IMR-90 (cell line): ENCODE data around the gene CISTR. TPM values are rescaled to one million over a fixed set of nuclear protein-coding genes. Genes with fewer than 3 reads are reported as not detected.

Experiments used
- ATAC-seq: fragments of 200-7000 bp; cut with Tn5 transposase; 2 replicates; pipeline ENCODE4 v1.9.1; 2020; ENCODE audit warnings: low read depth, mild to moderate bottlenecking, moderate library complexity
- BruUV-seq: library from RNA; stranded (reverse); fragments of 400-500 nt; replicated peaks from 2 replicates; lab custom pipeline; 2021; lab: Mats Ljungman, UMichigan
- CTCF ChIA-PET: fragments of 300-600 bp; formaldehyde crosslinking; extraction: SDS; loops from one replicate; lab custom pipeline; 2021; ENCODE audit warnings: antibody characterized with exemption; lab: Yijun Ruan, JAX
- POLR2A ChIA-PET: fragments of 300-600 bp; sonication (Branson Sonifier 250); formaldehyde crosslinking; loops from one replicate; lab custom pipeline; 2022; ENCODE audit warnings: antibody characterized with exemption; ENCODE audit not compliant: unreplicated experiment; lab: Charles Lee
- DNase-seq: peaks from one replicate; pipeline ENCODE4 v3.0.0; 2013
- H2AFZ ChIP-seq: replicated peaks from 2 replicates; pipeline ENCODE3; 2013; ENCODE audit warnings: low read length, mild to moderate bottlenecking; ENCODE audit not compliant: poor library complexity
- H2AK5ac ChIP-seq: 2 replicates; pipeline ENCODE4 v1.6.1; 2013; ENCODE audit warnings: low read depth, low read length, inconsistent platforms
- H2AK9ac ChIP-seq: replicated peaks from 2 replicates; pipeline ENCODE3; 2013; ENCODE audit warnings: mild to moderate bottlenecking, low read depth, low read length, moderate library complexity; ENCODE audit not compliant: poor library complexity
- H2BK120ac ChIP-seq: 2 replicates; pipeline ENCODE4 v1.6.1; 2013; ENCODE audit warnings: low read depth, low read length, inconsistent platforms
- H2BK15ac ChIP-seq: 3 replicates; pipeline ENCODE4 v1.6.1; 2013; ENCODE audit warnings: low read depth, low read length, inconsistent platforms
- H2BK20ac ChIP-seq: 2 replicates; pipeline ENCODE4 v1.6.1; 2013; ENCODE audit warnings: low read depth, mild to moderate bottlenecking, inconsistent platforms, low read length, moderate library complexity
- H2BK5ac ChIP-seq: 2 replicates; pipeline ENCODE4 v1.6.1; 2013; ENCODE audit warnings: mild to moderate bottlenecking, low read depth, low read length, inconsistent platforms; ENCODE audit not compliant: poor library complexity, severe bottlenecking
- H3K14ac ChIP-seq: replicated peaks from 2 replicates; pipeline ENCODE4 v1.6.1; 2013; ENCODE audit warnings: low read depth, low read length, inconsistent platforms
- H3K18ac ChIP-seq: 2 replicates; pipeline ENCODE4 v1.6.1; 2013; ENCODE audit warnings: low read depth, low read length, control low read depth
- H3K23ac ChIP-seq: 2 replicates; pipeline ENCODE4 v1.6.1; 2013; ENCODE audit warnings: low read depth, low read length, inconsistent platforms
- H3K27ac ChIP-seq: 2 replicates; pipeline ENCODE4 v1.5.1; 2013; ENCODE audit warnings: mild to moderate bottlenecking, control low read depth, low read length; ENCODE audit not compliant: insufficient read depth
- H3K27me3 ChIP-seq: 2 replicates; pipeline ENCODE4 v1.6.1; 2013; ENCODE audit warnings: low read length; ENCODE audit not compliant: control insufficient read depth, insufficient read depth
- H3K36me3 ChIP-seq: 2 replicates; pipeline ENCODE4 v1.6.1; 2013; ENCODE audit warnings: low read length, mixed read lengths; ENCODE audit not compliant: control insufficient read depth, insufficient read depth
- H3K4ac ChIP-seq: 2 replicates; pipeline ENCODE4 v1.6.1; 2013; ENCODE audit warnings: low read depth, low read length, inconsistent platforms
- H3K4me1 ChIP-seq: 2 replicates; pipeline ENCODE4 v1.6.1; 2013; ENCODE audit warnings: low read length, mixed read lengths; ENCODE audit not compliant: control insufficient read depth, insufficient read depth
- H3K4me2 ChIP-seq: 2 replicates; pipeline ENCODE4 v1.6.1; 2013; ENCODE audit warnings: low read depth, mild to moderate bottlenecking, control low read depth, low read length, moderate library complexity
- H3K4me3 ChIP-seq: 2 replicates; pipeline ENCODE4 v1.5.1; 2013; ENCODE audit warnings: low read depth, mild to moderate bottlenecking, control low read depth, low read length, moderate library complexity; ENCODE audit not compliant: insufficient read depth
- H3K56ac ChIP-seq: 2 replicates; pipeline ENCODE4 v1.6.1; 2013; ENCODE audit warnings: low read length, inconsistent platforms; ENCODE audit not compliant: insufficient read depth; ENCODE audit errors: extremely low read depth
- H3K79me1 ChIP-seq, 2 experiments: 2 replicates each; pipeline ENCODE4 v1.6.1; 2013; ENCODE audit warnings: low read length in 2 of 2, inconsistent platforms in 1 of 2, low read depth in 1 of 2
- H3K9ac ChIP-seq: 2 replicates; pipeline ENCODE4 v1.6.1; 2013; ENCODE audit warnings: low read depth, low read length, control low read depth
- H3K9me1 ChIP-seq: 2 replicates; pipeline ENCODE4 v1.6.1; 2013; ENCODE audit warnings: low read length, inconsistent platforms; ENCODE audit not compliant: insufficient read depth
- H3K9me3 ChIP-seq: 2 replicates; pipeline ENCODE4 v1.6.1; 2013; ENCODE audit warnings: low read length; ENCODE audit not compliant: control insufficient read depth, insufficient read depth
- H4K20me1 ChIP-seq: 2 replicates; pipeline ENCODE4 v1.6.1; 2013; ENCODE audit warnings: low read length, inconsistent platforms; ENCODE audit not compliant: insufficient read depth
- H4K5ac ChIP-seq: 2 replicates; pipeline ENCODE4 v1.6.1; 2013; ENCODE audit warnings: mild to moderate bottlenecking, low read depth, low read length, control low read depth
- H4K8ac ChIP-seq, 2 experiments: 2 replicates each; pipeline ENCODE4 v1.6.1; 2013; ENCODE audit warnings: low read depth in 2 of 2, low read length in 2 of 2, control low read depth in 1 of 2, inconsistent platforms in 1 of 2
- H4K91ac ChIP-seq: 2 replicates; pipeline ENCODE4 v1.6.1; 2013; ENCODE audit warnings: low read depth, low read length, inconsistent platforms; ENCODE audit not compliant: insufficient read depth
- BHLHE40 ChIP-seq: fragments of 150-350 bp; IDR thresholded peaks from 2 replicates; pipeline ENCODE4 v1.6.1; 2016; ENCODE audit warnings: mild to moderate bottlenecking, low read depth, low read length
- CEBPB ChIP-seq: IDR thresholded peaks from 2 replicates; pipeline ENCODE4 v1.6.1; 2012; ENCODE audit warnings: low read depth, low read length, improper control_type of control experiment
- CHD1 ChIP-seq: IDR thresholded peaks from 2 replicates; pipeline ENCODE4 v1.6.1; 2012; ENCODE audit warnings: low read depth, low read length, improper control_type of control experiment
- ELK1 ChIP-seq: fragments of 150-350 bp; IDR thresholded peaks from 2 replicates; pipeline ENCODE4 v1.6.1; 2016; ENCODE audit warnings: low read depth, mild to moderate bottlenecking, low read length, moderate library complexity, borderline replicate concordance
- FOS ChIP-seq: fragments of 150-350 bp; IDR thresholded peaks from 2 replicates; pipeline ENCODE4 v1.6.1; 2016; ENCODE audit warnings: low read depth, low read length
- MAFK ChIP-seq: IDR thresholded peaks from 2 replicates; pipeline ENCODE4 v1.6.1; 2012; ENCODE audit warnings: low read depth, low read length, improper control_type of control experiment
- MAZ ChIP-seq: IDR thresholded peaks from 2 replicates; pipeline ENCODE4 v1.6.1; 2012; ENCODE audit warnings: low read depth, mild to moderate bottlenecking, low read length, improper control_type of control experiment, moderate library complexity, borderline replicate concordance
- MXI1 ChIP-seq: IDR thresholded peaks from 2 replicates; pipeline ENCODE4 v1.6.1; 2012; ENCODE audit warnings: low read depth, mild to moderate bottlenecking, low read length, moderate library complexity, borderline replicate concordance
- NFE2L2 ChIP-seq: fragments of 150-350 bp; IDR thresholded peaks from 2 replicates; pipeline ENCODE4 v1.6.1; 2016; ENCODE audit warnings: low read depth, mild to moderate bottlenecking, low read length
- POLR2A ChIP-seq: IDR thresholded peaks from 2 replicates; pipeline ENCODE4 v1.6.1; 2012; ENCODE audit warnings: mild to moderate bottlenecking, low read depth, low read length
- RAD21 ChIP-seq: IDR thresholded peaks from 2 replicates; pipeline ENCODE4 v1.6.1; 2012; ENCODE audit warnings: low read length, improper control_type of control experiment
- RCOR1 ChIP-seq: IDR thresholded peaks from 2 replicates; pipeline ENCODE4 v1.6.1; 2012; ENCODE audit warnings: mild to moderate bottlenecking, low read length, improper control_type of control experiment; ENCODE audit not compliant: insufficient replicate concordance
- RFX5 ChIP-seq: IDR thresholded peaks from 2 replicates; pipeline ENCODE4 v1.8.0; 2012; ENCODE audit warnings: low read depth, mild to moderate bottlenecking, low read length, moderate library complexity
- SMC3 ChIP-seq: fragments of 150-350 bp; IDR thresholded peaks from 2 replicates; pipeline ENCODE4 v1.6.1; 2016; ENCODE audit warnings: low read depth, mild to moderate bottlenecking, antibody characterized with exemption, low read length, moderate library complexity
- USF2 ChIP-seq: fragments of 150-350 bp; IDR thresholded peaks from 2 replicates; pipeline ENCODE4 v1.6.1; 2017; ENCODE audit warnings: mild to moderate bottlenecking, antibody characterized with exemption, low read length, low read depth
- WGBS, 2 experiments: methylation state at CpG; one replicate each; pipeline versions ENCODE4 v1.1.5 to v1.1.7; 2013; ENCODE audit warnings: missing lambda C conversion rate in 2 of 2; ENCODE audit not compliant: insufficient read length in 1 of 2; ENCODE audit errors: extremely low coverage in 2 of 2; 5-methylcytosine and 5-hydroxymethylcytosine counted together
- dilution Hi-C: fragments of 300-500 bp; cut with HindIII; formaldehyde crosslinking; loops from one replicate; pipeline ENCODE4 v1.14.3; 2018; ENCODE audit warnings: low sequenced_read_pairs; ENCODE audit not compliant: unreplicated experiment
- in situ Hi-C: fragments of 300-500 bp; cut with MboI; formaldehyde crosslinking; loops from 3 replicates; pipeline ENCODE4 v1.14.3; 2019; ENCODE audit warnings: low sequenced_read_pairs, inconsistent platforms, mixed read lengths
- intact Hi-C: fragments of 100-400 bp; cut with micrococcal nuclease; formaldehyde crosslinking; loops from 2 replicates; pipeline ENCODE4 v1.10.0; 2022
- polyA plus RNA-seq, 3 experiments: library from polyadenylated mRNA; depleted of rRNA; stranded (reverse); fragments of >200 nt; gene quantifications; 2 replicates each; pipeline ENCODE4 v1.2.3, GENCODE V29; 2012; ENCODE audit warnings: low replicate concordance in 1 of 3
- total RNA-seq: library from RNA; depleted of rRNA; stranded (reverse); fragments of >200 nt; gene quantifications from 2 replicates; pipeline ENCODE4 v1.2.3, GENCODE V29; 2012
- TF ChIP-seq, protein P1 (sequence below): conservative IDR thresholded peaks from 2 replicates; pipeline ENCODE4 v1.5.1; 2012; ENCODE audit warnings: mild to moderate bottlenecking, low read depth, low read length, improper control_type of control experiment

CISTR gene
- total and polyA plus RNA-seq, 2 of the 4 experiments (the other 2 are of a cell fraction): not detected

GRCh38 chr12:53736592-53736991, 15.2 kb downstream of the CISTR start:
- Histone ChIP-seq H4K8ac (no peak overlapping the region), H3K4ac (no peak overlapping the region), H2AFZ (no peak overlapping the region), H3K9me1 (no peaks in the 10 kb centered on the region; the same call in 1 of the 2 replicates), H2BK5ac (no peak overlapping the region), H3K9me3 (0 out of 2 replicates have a peak, but pooled peaks cover 2% of the 10 kb centered on the region), H3K27me3 (peaks cover 74% of the 10 kb centered on the region), H2AK9ac (no peak overlapping the region), H3K4me3 (no peak overlapping the region), H3K4me1 (no peaks in the 10 kb centered on the region), H2BK15ac (no peak overlapping the region), H2BK20ac (no peak overlapping the region), H3K56ac (no peak overlapping the region), H2AK5ac (no peak overlapping the region), H3K36me3 (no peaks in the 10 kb centered on the region), H4K20me1 (no peaks in the 10 kb centered on the region), H3K23ac (no peak overlapping the region), H4K91ac (no peak overlapping the region), H2BK120ac (no peak overlapping the region), H3K9ac (no peak overlapping the region), H4K5ac (no peak overlapping the region), H3K4me2 (no peak overlapping the region), H3K79me1 (no peaks in the 10 kb centered on the region), H3K18ac (no peak overlapping the region), H3K27ac (no peak overlapping the region), H3K14ac (no peak overlapping the region)
- CTCF ChIA-PET: interaction anchor here (2.0 kb wide), 1 partner anchor 10 kb away, joined by 10 read pairs; no protein-coding TSS in a partner anchor
- 92% methylated on average over 2 of the region's 6 CpGs; no CpG with 5 or more reads in 1 of the 2 experiments for WGBS, 2 experiments
- TF ChIP-seq FOS (no peak), POLR2A (no peak), SMC3 (no peak), BHLHE40 (no peak), CHD1 (no peak), MXI1 (no peak), NFE2L2 (no peak), CEBPB (no peak), RAD21 (no peak), USF2 (no peak), RFX5 (no peak), MAFK (no peak), ELK1 (no peak), MAZ (no peak), RCOR1 (no peak)
- TF ChIP-seq, protein P1, sequence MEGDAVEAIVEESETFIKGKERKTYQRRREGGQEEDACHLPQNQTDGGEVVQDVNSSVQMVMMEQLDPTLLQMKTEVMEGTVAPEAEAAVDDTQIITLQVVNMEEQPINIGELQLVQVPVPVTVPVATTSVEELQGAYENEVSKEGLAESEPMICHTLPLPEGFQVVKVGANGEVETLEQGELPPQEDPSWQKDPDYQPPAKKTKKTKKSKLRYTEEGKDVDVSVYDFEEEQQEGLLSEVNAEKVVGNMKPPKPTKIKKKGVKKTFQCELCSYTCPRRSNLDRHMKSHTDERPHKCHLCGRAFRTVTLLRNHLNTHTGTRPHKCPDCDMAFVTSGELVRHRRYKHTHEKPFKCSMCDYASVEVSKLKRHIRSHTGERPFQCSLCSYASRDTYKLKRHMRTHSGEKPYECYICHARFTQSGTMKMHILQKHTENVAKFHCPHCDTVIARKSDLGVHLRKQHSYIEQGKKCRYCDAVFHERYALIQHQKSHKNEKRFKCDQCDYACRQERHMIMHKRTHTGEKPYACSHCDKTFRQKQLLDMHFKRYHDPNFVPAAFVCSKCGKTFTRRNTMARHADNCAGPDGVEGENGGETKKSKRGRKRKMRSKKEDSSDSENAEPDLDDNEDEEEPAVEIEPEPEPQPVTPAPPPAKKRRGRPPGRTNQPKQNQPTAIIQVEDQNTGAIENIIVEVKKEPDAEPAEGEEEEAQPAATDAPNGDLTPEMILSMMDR: no peak
- no peak for DNase-seq
- no TSS peak for BruUV-seq
- dilution Hi-C loops (no loop called here), intact Hi-C loops (no loop called here), in situ Hi-C loops (no loop called here)
- no peak for ATAC-seq
- POLR2A ChIA-PET: interaction anchor here (0.6 kb wide), 1 partner anchor 8 kb away, joined by 4 read pairs; no protein-coding TSS in a partner anchor
